GM18505 (cell line): ENCODE measurements around the gene ST6GAL2.

Experiments used
- ATAC-seq: cut with Tn5 transposase; IDR thresholded peaks from one replicate; pipeline ENCODE4 v1.9.1; 2021; ENCODE audit not compliant: unreplicated experiment
- POLR2A ChIP-seq: IDR thresholded peaks from 4 replicates; pipeline ENCODE4 v1.6.1; 2011; ENCODE audit warnings: borderline replicate concordance; ENCODE audit not compliant: insufficient read depth, insufficient read length; ENCODE audit errors: extremely low read depth

ST6GAL2 gene

GRCh38 chr2:106885971-106886915 lies at the start of gene ST6GAL2:
ST6GAL2 (minus strand) TSS chr2:106886167; CDS start chr2:106843977, 42,190 bp downstream.
- TF ChIP-seq POLR2A = no peak
- ATAC-seq = no peak

GRCh38 chr2:106932644-106933043 lies 46.7 kb upstream of the ST6GAL2 start:
- TF ChIP-seq POLR2A = no peak
- ATAC-seq = no peak

DNA sequence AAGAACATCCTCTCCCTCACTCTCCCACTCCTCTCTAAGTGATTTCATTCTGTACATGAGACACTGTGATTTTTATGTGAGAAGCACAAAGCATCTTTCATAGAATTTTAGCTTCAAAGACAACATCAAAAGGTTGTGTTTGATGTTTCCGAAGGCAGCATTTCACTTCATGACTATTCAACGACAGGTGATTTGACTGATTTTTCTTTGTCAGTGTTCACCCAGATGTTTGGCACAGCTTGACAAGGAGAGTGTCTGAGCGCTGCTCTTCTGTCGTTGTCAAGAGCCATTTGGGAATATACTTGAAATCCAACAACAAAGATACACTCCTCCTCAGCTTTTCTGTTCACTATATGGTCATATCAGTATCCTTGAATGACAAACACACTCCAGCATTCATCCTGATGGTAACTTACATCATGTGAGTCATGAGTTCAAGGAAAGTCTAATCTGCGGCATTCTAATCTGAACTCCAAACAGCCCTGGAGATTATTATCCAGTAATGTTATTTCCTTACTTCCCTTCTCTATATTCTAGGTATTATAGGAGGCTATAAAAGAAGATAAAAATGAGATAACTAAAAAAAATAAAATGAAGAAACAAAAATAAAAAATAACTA lies 45.9 kb upstream of the ST6GAL2 start:
- no peak for ATAC-seq
- TF ChIP-seq POLR2A = no peak

- ATAC-seq = no peak
- TF ChIP-seq POLR2A = no peak
These were observed 35.5 kb upstream of the ST6GAL2 start for GRCh38 chr2:106921451-106921850.

GRCh38 chr2:106919012-106919411 lies 33.0 kb upstream of the ST6GAL2 start:
- TF ChIP-seq POLR2A = no peak
- ATAC-seq = no peak

GRCh38 chr2:106904242-106904641 lies 18.3 kb upstream of the ST6GAL2 start:
- TF ChIP-seq POLR2A = no peak
- no peak for ATAC-seq

- no peak for ATAC-seq
- TF ChIP-seq POLR2A = no peak
These were observed 14.0 kb upstream of the ST6GAL2 start for GRCh38 chr2:106899786-106900530.

DNA sequence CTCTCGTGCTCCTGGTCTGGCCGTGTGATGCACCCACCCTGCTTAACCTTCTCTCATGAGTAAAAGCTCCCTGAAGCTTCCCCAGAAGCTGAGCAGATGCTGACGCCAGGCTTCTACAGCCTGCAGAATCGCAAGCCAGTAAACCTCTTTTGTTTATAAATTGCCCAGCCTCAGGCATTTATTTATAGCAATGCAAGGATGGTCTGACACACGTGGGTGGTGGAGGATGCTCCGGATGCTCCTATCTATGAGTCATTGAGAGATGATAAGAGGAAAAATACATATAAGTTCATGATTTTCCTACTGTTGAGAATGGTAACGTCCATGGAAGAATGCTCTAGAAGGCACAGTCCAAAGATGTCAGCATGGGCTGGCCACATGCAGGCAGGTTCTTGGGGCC lies 8.6 kb upstream of the ST6GAL2 start:
- no peak for ATAC-seq
- no peak for TF ChIP-seq POLR2A

- no peak for TF ChIP-seq POLR2A
- ATAC-seq = no peak
These were observed 6.1 kb upstream of the ST6GAL2 start for GRCh38 chr2:106892048-106892447.

GRCh38 chr2:106890606-106891005 lies 4.6 kb upstream of the ST6GAL2 start:
- no peak for ATAC-seq
- no peak for TF ChIP-seq POLR2A

- ATAC-seq = no peak
- TF ChIP-seq POLR2A = no peak
These were observed 1.2 kb upstream of the ST6GAL2 start for GRCh38 chr2:106886916-106887758.

DNA sequence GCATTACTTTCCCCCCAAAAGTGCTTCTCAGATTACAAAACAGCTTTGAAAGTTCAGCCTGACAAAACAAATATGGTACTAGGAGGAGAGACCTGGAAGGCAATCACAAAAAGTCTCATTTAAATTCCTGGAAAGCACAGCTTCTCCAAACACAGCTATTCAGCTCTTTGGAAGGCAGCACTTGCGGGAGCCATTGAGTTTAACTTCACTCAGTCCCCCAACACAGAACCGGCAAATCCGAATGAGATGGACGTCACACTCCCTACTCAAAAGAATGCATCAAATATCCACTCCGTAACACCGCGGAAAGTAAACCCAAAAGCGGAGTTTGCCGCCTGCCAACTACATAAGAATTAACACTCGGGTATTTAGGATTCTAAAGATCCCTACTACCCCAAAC lies 638 bp downstream of the ST6GAL2 start:
- no peak for ATAC-seq

GRCh38 chr2:106882673-106883072 lies 3.3 kb downstream of the ST6GAL2 start:
- no peak for ATAC-seq
- no peak for TF ChIP-seq POLR2A

More for the DNA sequence above, 638 bp downstream of the ST6GAL2 start:
- TF ChIP-seq POLR2A = no peak

- ATAC-seq = no peak
- no peak for TF ChIP-seq POLR2A
These were observed 7.8 kb downstream of the ST6GAL2 start for GRCh38 chr2:106878206-106878605.
